BJ (cell line): Measurements from ENCODE around the gene SBK1. TPM values are rescaled to one million over a fixed set of nuclear protein-coding genes. Genes with fewer than 3 reads are reported as not detected.

Source experiments
- CTCF ChIA-PET: fragments of 350-600 bp; formaldehyde crosslinking; extraction: SDS; loops from one replicate; lab custom pipeline; 2021; ENCODE audit warnings: antibody characterized with exemption, inconsistent platforms; lab: Yijun Ruan, JAX
- POLR2A ChIA-PET: fragments of 300-600 bp; sonication (Branson Sonifier 250); formaldehyde crosslinking; extraction: SDS; loops from one replicate; lab custom pipeline; 2021; ENCODE audit warnings: antibody characterized with exemption; lab: Charles Lee
- DNase-seq: peaks from one replicate; pipeline ENCODE4 v3.0.0-alpha.2; 2011; ENCODE audit warnings: low read depth
- H3K27me3 ChIP-seq: 2 replicates; pipeline ENCODE4 v1.6.0; 2011; ENCODE audit warnings: low read length; ENCODE audit not compliant: control insufficient read depth, insufficient read depth
- H3K36me3 ChIP-seq: 2 replicates; pipeline ENCODE4 v1.5.1; 2011; ENCODE audit warnings: low read length; ENCODE audit not compliant: control insufficient read depth, insufficient read depth
- H3K4me3 ChIP-seq: 2 replicates; pipeline ENCODE4 v1.5.1; 2011; ENCODE audit warnings: low read depth, mild to moderate bottlenecking, control low read depth, low read length
- polyA plus RNA-seq: library from polyadenylated mRNA; depleted of rRNA; stranded (reverse); fragments of >200 nt; gene quantifications from 2 replicates; pipeline ENCODE4 v1.2.3, GENCODE V29; 2011
- TF ChIP-seq, protein P1 (sequence below): IDR thresholded peaks from 2 replicates; pipeline ENCODE4 v1.5.1; 2011; ENCODE audit warnings: low read depth, mild to moderate bottlenecking, control low read depth, inconsistent platforms, low read length, moderate library complexity; ENCODE audit not compliant: insufficient read depth

SBK1 gene
- polyA plus RNA-seq, 1 experiment = 0.01 TPM

DNA sequence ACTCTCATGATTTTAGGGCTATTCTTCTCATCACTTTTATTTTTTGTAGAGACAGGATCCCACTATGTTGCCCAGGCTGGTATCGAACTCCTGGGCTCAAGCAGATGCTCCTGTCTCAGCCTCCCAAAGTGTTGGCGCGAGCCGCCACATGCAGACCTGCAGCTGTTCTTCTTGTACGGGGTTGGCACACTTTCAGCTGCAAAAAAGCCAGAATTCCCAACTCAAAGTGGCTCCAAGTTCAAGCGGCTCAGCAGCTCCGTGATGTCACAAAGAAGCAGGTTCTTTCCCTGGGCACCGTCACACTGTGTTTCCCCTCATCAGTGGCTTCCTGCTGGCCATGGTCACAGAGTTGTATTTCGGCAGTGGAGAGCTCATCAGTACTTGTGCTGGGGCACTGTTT is 6.7 kb upstream of the SBK1 start:
- H3K4me3 ChIP-seq = no peak overlapping the region
- no peaks in the 10 kb centered on the region for H3K36me3 ChIP-seq
- TF ChIP-seq, protein P1, sequence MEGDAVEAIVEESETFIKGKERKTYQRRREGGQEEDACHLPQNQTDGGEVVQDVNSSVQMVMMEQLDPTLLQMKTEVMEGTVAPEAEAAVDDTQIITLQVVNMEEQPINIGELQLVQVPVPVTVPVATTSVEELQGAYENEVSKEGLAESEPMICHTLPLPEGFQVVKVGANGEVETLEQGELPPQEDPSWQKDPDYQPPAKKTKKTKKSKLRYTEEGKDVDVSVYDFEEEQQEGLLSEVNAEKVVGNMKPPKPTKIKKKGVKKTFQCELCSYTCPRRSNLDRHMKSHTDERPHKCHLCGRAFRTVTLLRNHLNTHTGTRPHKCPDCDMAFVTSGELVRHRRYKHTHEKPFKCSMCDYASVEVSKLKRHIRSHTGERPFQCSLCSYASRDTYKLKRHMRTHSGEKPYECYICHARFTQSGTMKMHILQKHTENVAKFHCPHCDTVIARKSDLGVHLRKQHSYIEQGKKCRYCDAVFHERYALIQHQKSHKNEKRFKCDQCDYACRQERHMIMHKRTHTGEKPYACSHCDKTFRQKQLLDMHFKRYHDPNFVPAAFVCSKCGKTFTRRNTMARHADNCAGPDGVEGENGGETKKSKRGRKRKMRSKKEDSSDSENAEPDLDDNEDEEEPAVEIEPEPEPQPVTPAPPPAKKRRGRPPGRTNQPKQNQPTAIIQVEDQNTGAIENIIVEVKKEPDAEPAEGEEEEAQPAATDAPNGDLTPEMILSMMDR = no peak
- ChIA-PET CTCF (no interaction called here), POLR2A (no interaction called here)
- H3K27me3 ChIP-seq = peaks cover 11% of the 10 kb centered on the region
- DNase-seq = no peak

DNA sequence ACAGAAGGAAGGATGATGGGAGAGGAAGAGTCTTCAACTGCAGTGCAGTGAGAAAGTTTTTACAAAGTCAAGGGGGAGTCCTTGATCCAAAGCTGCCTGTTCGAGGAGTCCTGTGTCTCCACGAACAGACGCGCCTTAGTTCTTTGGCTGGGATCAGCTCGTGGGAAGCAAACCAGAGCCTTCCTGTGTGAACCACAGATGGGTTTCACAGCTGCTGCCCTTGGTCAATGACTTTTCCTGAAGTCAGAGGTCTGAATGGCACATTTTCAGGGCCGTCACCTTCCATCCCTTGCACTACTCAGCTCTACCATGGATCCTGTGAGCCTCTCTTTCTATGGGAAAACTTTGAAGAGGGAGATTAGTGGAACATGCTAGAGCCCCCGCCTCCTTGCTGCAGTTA is 4.2 kb upstream of the SBK1 start:
- H3K27me3 ChIP-seq = peaks cover 14% of the 10 kb centered on the region
- TF ChIP-seq, protein P1 = no peak
- H3K36me3 ChIP-seq = no peaks in the 10 kb centered on the region
- POLR2A ChIA-PET = no interaction called here
- DNase-seq = no peak
- CTCF ChIA-PET = interaction anchor here (1.4 kb wide), 1 partner anchor 10 kb away, joined by 6 read pairs; no protein-coding TSS in a partner anchor
- H3K4me3 ChIP-seq = no peak overlapping the region

DNA sequence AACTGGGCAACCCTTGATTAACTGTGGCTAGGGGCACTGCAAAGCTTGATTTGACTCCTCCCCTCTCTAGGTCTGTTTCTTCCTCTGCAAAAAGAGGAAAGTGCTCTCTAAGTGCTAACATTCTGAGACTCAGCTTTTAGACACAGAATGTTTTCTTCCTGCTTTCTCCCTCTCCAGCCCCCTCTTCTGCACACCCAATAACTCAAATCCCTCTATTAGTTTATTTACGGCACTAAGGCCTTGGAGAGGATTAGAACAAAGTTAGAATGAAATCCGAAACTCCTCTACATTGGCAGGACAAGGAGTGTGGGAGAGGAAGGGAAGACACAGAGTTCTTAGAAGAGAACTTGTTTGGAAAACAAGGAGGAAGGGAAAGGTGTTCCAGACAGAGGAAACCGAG is 3.3 kb upstream of the SBK1 start:
- H3K4me3 ChIP-seq = no peak overlapping the region
- CTCF ChIA-PET = no interaction called here
- H3K36me3 ChIP-seq = no peaks in the 10 kb centered on the region
- TF ChIP-seq, protein P1 = no peak
- DNase-seq = no peak
- H3K27me3 ChIP-seq = peaks cover 22% of the 10 kb centered on the region
- POLR2A ChIA-PET = no interaction called here

DNA sequence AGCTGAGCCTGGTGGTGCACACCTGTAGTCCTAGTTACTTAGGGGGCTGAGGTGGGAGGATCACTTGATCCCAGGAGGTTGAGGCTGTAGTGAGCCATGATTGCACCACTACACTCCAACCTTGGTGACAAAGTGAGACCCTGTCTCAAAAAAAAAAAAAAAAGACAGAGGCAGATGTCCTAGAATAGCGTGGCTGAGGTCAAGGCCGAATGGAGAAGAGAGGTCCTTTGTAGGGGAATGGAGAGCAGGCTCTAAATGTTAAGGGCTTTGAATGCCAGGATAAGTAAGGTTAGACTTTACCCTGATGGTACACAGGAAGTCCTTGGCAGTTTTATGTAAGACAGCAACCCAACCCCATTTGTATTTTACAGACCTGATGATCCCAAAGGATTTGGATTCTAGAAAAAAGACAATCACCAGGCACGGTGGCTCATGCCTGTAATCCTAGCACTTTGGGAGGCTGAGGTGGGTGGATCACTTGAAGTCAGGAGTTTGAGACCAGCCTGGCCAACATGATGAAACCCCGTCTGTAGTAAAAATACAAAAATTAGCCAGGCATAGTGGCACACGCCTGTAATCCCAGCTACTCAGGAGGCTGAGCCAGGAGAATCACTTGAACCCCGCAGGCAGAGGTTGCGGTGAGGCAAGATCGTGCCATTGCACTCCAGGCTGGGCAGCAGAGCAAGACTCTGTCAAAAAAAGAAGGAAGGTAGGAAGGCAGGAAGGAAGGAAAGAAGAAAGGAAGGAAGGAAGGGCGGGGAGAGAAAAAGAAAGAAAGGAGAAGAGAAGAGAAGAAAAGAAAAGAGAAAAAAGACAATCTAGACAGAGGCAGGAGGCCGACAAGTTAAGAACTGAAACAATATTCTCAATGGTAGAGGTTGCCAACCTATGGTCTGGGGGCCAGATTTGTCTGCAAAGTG is 2.1 kb upstream of the SBK1 start:
- H3K36me3 ChIP-seq = no peaks in the 10 kb centered on the region
- peaks cover 30% of the 10 kb centered on the region for H3K27me3 ChIP-seq
- TF ChIP-seq, protein P1 = no peak
- CTCF ChIA-PET = interaction anchor here (0.6 kb wide), 1 partner anchor 540 kb away, joined by 3 read pairs; no protein-coding TSS in a partner anchor
- H3K4me3 ChIP-seq = no peak overlapping the region
- no peak for DNase-seq
- POLR2A ChIA-PET = no interaction called here

DNA sequence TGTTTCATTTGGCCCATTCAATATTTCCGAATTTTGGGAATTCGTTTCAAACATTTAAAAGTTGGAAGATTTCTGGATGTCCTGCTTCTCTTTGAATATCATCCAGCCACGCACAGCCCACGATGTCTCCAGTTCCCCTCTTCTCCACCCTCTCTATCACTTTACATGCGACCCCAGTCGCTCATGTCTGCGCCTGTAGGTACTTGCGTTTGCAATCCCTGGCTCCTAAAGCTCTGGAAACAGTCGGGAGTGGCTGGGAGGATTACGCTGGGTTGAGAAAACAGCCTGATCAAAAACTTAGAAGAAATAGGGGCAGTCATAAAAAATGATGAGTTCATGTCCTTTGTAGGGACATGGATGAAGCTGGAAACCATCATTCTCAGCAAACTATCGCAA is 1.5 kb upstream of the SBK1 start:
- Histone ChIP-seq H3K4me3 (no peak overlapping the region), H3K27me3 (peaks cover 32% of the 10 kb centered on the region), H3K36me3 (no peaks in the 10 kb centered on the region)
- no peak for DNase-seq
- POLR2A ChIA-PET = no interaction called here
- CTCF ChIA-PET = interaction anchor here (0.6 to 0.7 kb wide), 2 partner anchors 13 to 541 kb away, joined by 3 read pairs; no protein-coding TSS in a partner anchor
- TF ChIP-seq, protein P1 = no peak
